Ishikawa (cell line): ENCODE data around the gene ECI2.

Experiments
- CREB1 ChIP-seq: IDR thresholded peaks from 2 replicates; pipeline ENCODE4 v1.6.1; 2012; ENCODE audit warnings: low read depth
- EGR1 ChIP-seq: IDR thresholded peaks from 2 replicates; pipeline ENCODE4 v1.6.1; 2012
- EP300 ChIP-seq: IDR thresholded peaks from 2 replicates; pipeline ENCODE4 v1.6.1; 2012; ENCODE audit warnings: borderline replicate concordance
- NFIC ChIP-seq: IDR thresholded peaks from 2 replicates; pipeline ENCODE4 v1.6.1; 2012
- RAD21 ChIP-seq: IDR thresholded peaks from 2 replicates; pipeline ENCODE4 v1.6.1; 2012; ENCODE audit warnings: low read depth
- TAF1 ChIP-seq: IDR thresholded peaks from 2 replicates; pipeline ENCODE4 v1.6.1; 2012; ENCODE audit warnings: low read depth, mild to moderate bottlenecking
- TCF12 ChIP-seq: IDR thresholded peaks from 2 replicates; pipeline ENCODE4 v1.6.1; 2012; ENCODE audit warnings: low read depth
- TEAD4 ChIP-seq: IDR thresholded peaks from 2 replicates; pipeline ENCODE4 v1.6.1; 2012
- USF1 ChIP-seq: IDR thresholded peaks from 2 replicates; pipeline ENCODE4 v1.6.1; 2012
- TF ChIP-seq, protein P1 (sequence below): IDR thresholded peaks from 2 replicates; pipeline ENCODE4 v1.6.1; 2012; ENCODE audit warnings: low read depth, mild to moderate bottlenecking

GRCh38 chr6:4164117-4164442 lies 28.7 kb upstream of the ECI2 start:
- TF ChIP-seq CREB1 (no peak), NFIC (no peak), USF1 (no peak), TEAD4 (no peak), EP300 (no peak), TCF12 (no peak), RAD21 (no peak), TAF1 (no peak), EGR1 (no peak)
- TF ChIP-seq, protein P1, sequence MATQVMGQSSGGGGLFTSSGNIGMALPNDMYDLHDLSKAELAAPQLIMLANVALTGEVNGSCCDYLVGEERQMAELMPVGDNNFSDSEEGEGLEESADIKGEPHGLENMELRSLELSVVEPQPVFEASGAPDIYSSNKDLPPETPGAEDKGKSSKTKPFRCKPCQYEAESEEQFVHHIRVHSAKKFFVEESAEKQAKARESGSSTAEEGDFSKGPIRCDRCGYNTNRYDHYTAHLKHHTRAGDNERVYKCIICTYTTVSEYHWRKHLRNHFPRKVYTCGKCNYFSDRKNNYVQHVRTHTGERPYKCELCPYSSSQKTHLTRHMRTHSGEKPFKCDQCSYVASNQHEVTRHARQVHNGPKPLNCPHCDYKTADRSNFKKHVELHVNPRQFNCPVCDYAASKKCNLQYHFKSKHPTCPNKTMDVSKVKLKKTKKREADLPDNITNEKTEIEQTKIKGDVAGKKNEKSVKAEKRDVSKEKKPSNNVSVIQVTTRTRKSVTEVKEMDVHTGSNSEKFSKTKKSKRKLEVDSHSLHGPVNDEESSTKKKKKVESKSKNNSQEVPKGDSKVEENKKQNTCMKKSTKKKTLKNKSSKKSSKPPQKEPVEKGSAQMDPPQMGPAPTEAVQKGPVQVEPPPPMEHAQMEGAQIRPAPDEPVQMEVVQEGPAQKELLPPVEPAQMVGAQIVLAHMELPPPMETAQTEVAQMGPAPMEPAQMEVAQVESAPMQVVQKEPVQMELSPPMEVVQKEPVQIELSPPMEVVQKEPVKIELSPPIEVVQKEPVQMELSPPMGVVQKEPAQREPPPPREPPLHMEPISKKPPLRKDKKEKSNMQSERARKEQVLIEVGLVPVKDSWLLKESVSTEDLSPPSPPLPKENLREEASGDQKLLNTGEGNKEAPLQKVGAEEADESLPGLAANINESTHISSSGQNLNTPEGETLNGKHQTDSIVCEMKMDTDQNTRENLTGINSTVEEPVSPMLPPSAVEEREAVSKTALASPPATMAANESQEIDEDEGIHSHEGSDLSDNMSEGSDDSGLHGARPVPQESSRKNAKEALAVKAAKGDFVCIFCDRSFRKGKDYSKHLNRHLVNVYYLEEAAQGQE = no peak
